ENCODE results near the gene SEZ6L2. TPM values are rescaled to one million over a fixed set of nuclear protein-coding genes. Genes with fewer than 3 reads are reported as not detected.

Gene SEZ6L2
- total RNA-seq, 1 experiment from 2014 or later: 44.7 TPM

DNA sequence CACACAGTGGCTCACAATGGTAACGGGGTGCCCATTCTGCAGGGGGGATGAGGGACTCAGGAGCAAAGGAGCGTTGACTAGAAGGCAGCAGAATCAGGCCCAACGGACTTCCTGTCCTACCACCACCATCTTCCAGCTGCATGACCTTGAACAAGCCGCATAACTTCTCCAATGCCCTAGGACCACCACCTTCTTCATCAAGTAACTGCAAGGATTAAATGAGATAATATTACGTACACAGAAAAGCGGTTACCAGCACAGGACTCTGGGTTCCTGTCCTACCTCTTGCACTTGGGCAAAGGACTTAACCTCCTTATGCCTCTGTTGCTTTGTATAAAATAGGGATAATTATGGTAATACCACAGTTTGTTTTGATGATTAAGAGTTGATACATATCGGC, 5.6 kb upstream of the SEZ6L2 start:
- H3K79me2 ChIP-seq (ENCODE audit: insufficient read depth, low read length): no peaks in the 10 kb centered on the region; the same call in 1 of the 2 replicates
- no peak overlapping the region for H2BK15ac ChIP-seq (ENCODE audit: low read depth, low read length)
- H3K4me2 ChIP-seq (ENCODE audit: insufficient read depth, insufficient read length, low read length): no peak overlapping the region
- no peak overlapping the region for H3K56ac ChIP-seq (ENCODE audit: insufficient read length, low read depth, low read length)
- H2BK120ac ChIP-seq (ENCODE audit: low read depth, low read length, poor library complexity, severe bottlenecking): no peak overlapping the region
- DNase-seq: no peak
- H3K23ac ChIP-seq (ENCODE audit: insufficient read length, low read depth, low read length): no peak overlapping the region
- H3K9ac ChIP-seq (ENCODE audit: extremely low read depth, insufficient read length, low read length): no peak overlapping the region
- H4K20me1 ChIP-seq (ENCODE audit: control insufficient read depth, insufficient read depth, insufficient read length): no peaks in the 10 kb centered on the region
- no peak overlapping the region for H3T11ph ChIP-seq (ENCODE audit: low read length)
- no peak overlapping the region for H3K27ac ChIP-seq (ENCODE audit: insufficient read length, low read depth, low read length)
- peaks cover 14 to 29% (median 21%) of the 10 kb centered on the region in 3 experiments; a peak in 6 of 7 replicates for H3K36me3 Mint-ChIP-seq (ENCODE audit: insufficient read depth in 1 of 3, low read depth in 3 of 3)
- no CpG with 5 or more reads among the region's 7 CpGs for WGBS (ENCODE audit: extremely low coverage, insufficient read length, low lambda C conversion rate)
- H3K4me3 Mint-ChIP-seq: no peak overlapping the region
- no peak overlapping the region for H2BK5ac ChIP-seq (ENCODE audit: insufficient read length, low read length)
- H3K23me2 ChIP-seq (ENCODE audit: insufficient read length, low read depth, low read length, poor library complexity, severe bottlenecking): peaks cover 13% of the 10 kb centered on the region
- H3K14ac ChIP-seq (ENCODE audit: insufficient read depth, low read length): no peak overlapping the region
- H2AFZ ChIP-seq (ENCODE audit: low read length): no peak overlapping the region
- H4K5ac ChIP-seq (ENCODE audit: insufficient read length, low read depth, low read length): no peak overlapping the region
- no peak overlapping the region for H2BK12ac ChIP-seq (ENCODE audit: insufficient read length, low read depth, low read length)
- H3K18ac ChIP-seq (ENCODE audit: insufficient read length, low read depth, low read length): no peak overlapping the region
- no peak overlapping the region for H4K91ac ChIP-seq (ENCODE audit: insufficient read length, low read depth, low read length)
- H3K4ac ChIP-seq (ENCODE audit: low read depth, low read length): no peak overlapping the region
- H3K79me1 ChIP-seq (ENCODE audit: insufficient read depth, low read depth, low read length, poor library complexity, severe bottlenecking): peaks cover 3% of the 10 kb centered on the region
- H3K9me3 ChIP-seq (ENCODE audit: control insufficient read depth, low read depth, low read length): no peaks in the 10 kb centered on the region
- no peak overlapping the region for H4K8ac ChIP-seq (replicated peaks; ENCODE audit: insufficient read length, low read depth, low read length)
- H2BK20ac ChIP-seq (ENCODE audit: low read depth, low read length, poor library complexity, severe bottlenecking): no peak overlapping the region
- H3K4me1 ChIP-seq (ENCODE audit: insufficient read depth, low read length): peaks cover 2% of the 10 kb centered on the region
- H3K4me1 Mint-ChIP-seq: peaks cover 12 to 18% of the 10 kb centered on the region in 2 experiments
- H3K9me3 Mint-ChIP-seq: no peaks in the 10 kb centered on the region
- H2AK5ac ChIP-seq (ENCODE audit: insufficient read length, low read length): no peak overlapping the region
- TF ChIP-seq, protein P1, sequence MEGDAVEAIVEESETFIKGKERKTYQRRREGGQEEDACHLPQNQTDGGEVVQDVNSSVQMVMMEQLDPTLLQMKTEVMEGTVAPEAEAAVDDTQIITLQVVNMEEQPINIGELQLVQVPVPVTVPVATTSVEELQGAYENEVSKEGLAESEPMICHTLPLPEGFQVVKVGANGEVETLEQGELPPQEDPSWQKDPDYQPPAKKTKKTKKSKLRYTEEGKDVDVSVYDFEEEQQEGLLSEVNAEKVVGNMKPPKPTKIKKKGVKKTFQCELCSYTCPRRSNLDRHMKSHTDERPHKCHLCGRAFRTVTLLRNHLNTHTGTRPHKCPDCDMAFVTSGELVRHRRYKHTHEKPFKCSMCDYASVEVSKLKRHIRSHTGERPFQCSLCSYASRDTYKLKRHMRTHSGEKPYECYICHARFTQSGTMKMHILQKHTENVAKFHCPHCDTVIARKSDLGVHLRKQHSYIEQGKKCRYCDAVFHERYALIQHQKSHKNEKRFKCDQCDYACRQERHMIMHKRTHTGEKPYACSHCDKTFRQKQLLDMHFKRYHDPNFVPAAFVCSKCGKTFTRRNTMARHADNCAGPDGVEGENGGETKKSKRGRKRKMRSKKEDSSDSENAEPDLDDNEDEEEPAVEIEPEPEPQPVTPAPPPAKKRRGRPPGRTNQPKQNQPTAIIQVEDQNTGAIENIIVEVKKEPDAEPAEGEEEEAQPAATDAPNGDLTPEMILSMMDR (conservative IDR thresholded peaks at IDR 0.05): no peak
- no peaks in the 10 kb centered on the region for H3K27me3 Mint-ChIP-seq (ENCODE audit: low read depth)
- peak overlapping the region in 2 of 3 experiments; percentile 24 to 48; a peak in 2 of 7 replicates for H3K27ac Mint-ChIP-seq
- H3K27me3 ChIP-seq (ENCODE audit: insufficient read depth, low read length): no peaks in the 10 kb centered on the region

Measured in H9 (cell line).